ENCODE measurements around the gene ZNF528.

The ZNF528 gene

GRCh38 chr19:52415711-52416110 is 18.1 kb downstream of the ZNF528 start:
- Histone ChIP-seq H3K27ac (replicated peaks) (no peak overlapping the region), H3K27me3 (ENCODE audit: insufficient read depth, poor library complexity, severe bottlenecking) (no peaks in the 10 kb centered on the region), H3K4me3 (replicated peaks; ENCODE audit: insufficient read depth, low read length) (no peak overlapping the region)
- TF ChIP-seq REST (IDR thresholded peaks at IDR 0.05; ENCODE audit: insufficient replicate concordance, low read depth) (no peak), POLR2AphosphoS5 (IDR thresholded peaks at IDR 0.05; ENCODE audit: low read depth) (no peak), SPI1 (IDR thresholded peaks at IDR 0.05; ENCODE audit: borderline replicate concordance, low read depth) (no peak), CTCF (IDR thresholded peaks at IDR 0.05; ENCODE audit: insufficient read depth, low read length) (no peak), GABPA (IDR thresholded peaks at IDR 0.05; ENCODE audit: low read depth) (no peak)
- no peak for DNase-seq (ENCODE audit: low read depth in 1 of 2, low spot score in 1 of 2)

DNA sequence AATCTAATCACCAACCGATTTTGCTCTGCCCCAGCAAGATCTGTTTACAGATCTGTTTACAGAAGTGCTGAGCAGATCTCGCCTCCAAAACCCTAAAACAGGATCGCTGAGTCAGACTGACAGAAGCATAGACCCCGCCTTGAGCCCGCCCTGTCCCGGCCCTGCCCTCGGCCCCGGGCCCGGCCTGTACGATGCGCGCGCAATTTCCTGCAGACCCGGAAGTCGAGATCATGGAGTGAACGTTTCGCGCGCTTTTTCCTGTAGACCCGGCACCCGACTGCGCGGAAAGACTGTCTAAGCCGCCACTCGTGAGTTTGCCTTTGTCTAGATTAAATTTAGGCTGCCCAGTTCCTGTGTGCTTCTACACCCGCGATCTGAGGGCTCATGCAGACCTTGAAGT is 31.3 kb downstream of the ZNF528 start, which contains the start of gene ZNF534:
ZNF534 (plus strand) TSS at position 212 of the 400 bp plus-strand sequence. CDS start 2,327 bp downstream, outside the sequence.
- Histone ChIP-seq H3K27ac (replicated peaks) (no peak within 1 kb of the TSS), H3K27me3 (ENCODE audit: insufficient read depth, poor library complexity, severe bottlenecking) (no peaks in the 10 kb centered on the region), H3K4me3 (replicated peaks; ENCODE audit: insufficient read depth, low read length) (no peak within 1 kb of the TSS)
- no peak for DNase-seq (ENCODE audit: low read depth in 1 of 2, low spot score in 1 of 2)
- no peak for TF ChIP-seq GABPA (IDR thresholded peaks at IDR 0.05; ENCODE audit: low read depth)
- TF ChIP-seq SPI1 (IDR thresholded peaks at IDR 0.05; ENCODE audit: borderline replicate concordance, low read depth): no peak
- TF ChIP-seq POLR2AphosphoS5 (IDR thresholded peaks at IDR 0.05; ENCODE audit: low read depth): no peak
- no peak for TF ChIP-seq CTCF (IDR thresholded peaks at IDR 0.05; ENCODE audit: insufficient read depth, low read length)
- TF ChIP-seq REST (IDR thresholded peaks at IDR 0.05; ENCODE audit: insufficient replicate concordance, low read depth): no peak

DNA sequence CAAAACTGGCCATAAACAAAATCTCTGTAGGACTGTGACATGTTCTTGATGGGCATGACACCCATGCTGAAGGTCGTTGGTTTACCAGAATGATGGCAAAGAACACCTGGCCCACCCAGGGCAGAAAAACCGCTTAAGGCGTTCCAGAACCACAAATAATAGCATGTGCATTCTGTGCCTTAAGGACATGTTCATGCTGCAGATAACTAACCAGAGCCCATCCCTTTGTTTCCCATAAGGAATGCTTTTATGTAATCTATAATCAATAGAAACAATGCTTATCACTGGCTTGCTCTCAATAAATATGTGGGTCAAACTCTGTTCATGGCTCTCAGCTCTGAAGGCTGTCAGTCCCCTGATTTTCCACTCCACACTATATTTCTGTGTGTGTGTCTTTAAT is 44.5 kb downstream of the ZNF528 start:
- Histone ChIP-seq H3K27me3 (ENCODE audit: insufficient read depth, poor library complexity, severe bottlenecking) (no peaks in the 10 kb centered on the region), H3K27ac (replicated peaks) (no peak overlapping the region), H3K4me3 (replicated peaks; ENCODE audit: insufficient read depth, low read length) (no peak overlapping the region)
- TF ChIP-seq POLR2AphosphoS5 (IDR thresholded peaks at IDR 0.05; ENCODE audit: low read depth): no peak
- TF ChIP-seq SPI1 (IDR thresholded peaks at IDR 0.05; ENCODE audit: borderline replicate concordance, low read depth): no peak
- TF ChIP-seq GABPA (IDR thresholded peaks at IDR 0.05; ENCODE audit: low read depth): no peak
- TF ChIP-seq CTCF (IDR thresholded peaks at IDR 0.05; ENCODE audit: insufficient read depth, low read length): no peak
- TF ChIP-seq REST (IDR thresholded peaks at IDR 0.05; ENCODE audit: insufficient replicate concordance, low read depth): no peak
- no peak for DNase-seq (ENCODE audit: low read depth in 1 of 2, low spot score in 1 of 2)

All from HL-60 (cell line).